Left lobe of liver (tissue), 2 donors: ENCODE measurements around the gene DNAH9. TPM values are rescaled to one million over a fixed set of nuclear protein-coding genes. Genes with fewer than 3 reads are reported as not detected.

Experiments used
- ATAC-seq: fragments of 200-7000 bp; cut with Tn5 transposase; one replicate; pipeline ENCODE4 v1.9.1; 2020; ENCODE audit warnings: mild to moderate bottlenecking, moderate library complexity
- DNase-seq: peaks from one replicate; pipeline ENCODE4 v3.0.0-alpha.2; 2020; ENCODE audit warnings: low spot score
- total RNA-seq: library from RNA; stranded (reverse); gene quantifications from one replicate; pipeline ENCODE4 v1.2.1, GENCODE V29; 2021
- donor health status: DM: no; HTN: no; CAD: no; lungs with moderate emphysema.
- donor health status: DM: no; HTN: yes; CAD: no.

Gene DNAH9
- total RNA-seq, 1 donor from 2014 or later: 0.20 TPM

- peak; percentile 97 for ATAC-seq
- DNase-seq: peak; percentile 70
These were observed 46.3 kb downstream of the DNAH9 start for GRCh38 chr17:11644265-11645212.

GRCh38 chr17:11645426-11645825 lies 47.2 kb downstream of the DNAH9 start:
- ATAC-seq: no peak
- DNase-seq: no peak

- peak; percentile 65 for ATAC-seq
- no peak for DNase-seq
These were observed 52.8 kb downstream of the DNAH9 start for GRCh38 chr17:11651089-11651488.

- no peak for ATAC-seq
- no peak for DNase-seq
These were observed 70.3 kb downstream of the DNAH9 start for GRCh38 chr17:11668618-11669017.

- ATAC-seq: no peak
- DNase-seq: no peak
These were observed 72.9 kb downstream of the DNAH9 start for GRCh38 chr17:11671126-11671525.

GRCh38 chr17:11682646-11683045 lies 84.4 kb downstream of the DNAH9 start:
- DNase-seq (no peak), ATAC-seq (no peak)

GRCh38 chr17:11690681-11691080 lies 92.4 kb downstream of the DNAH9 start:
- DNase-seq: no peak
- no peak for ATAC-seq

- DNase-seq: no peak
- ATAC-seq: no peak
These were observed 94.4 kb downstream of the DNAH9 start for GRCh38 chr17:11692688-11693087.

- DNase-seq: no peak
- no peak for ATAC-seq
These were observed 95.0 kb downstream of the DNAH9 start for GRCh38 chr17:11693284-11693683.

- no peak for ATAC-seq
- DNase-seq: no peak
These were observed 102.4 kb downstream of the DNAH9 start for GRCh38 chr17:11700668-11701067.

GRCh38 chr17:11701911-11702310 lies 103.6 kb downstream of the DNAH9 start:
- ATAC-seq: no peak
- DNase-seq: no peak

GRCh38 chr17:11704041-11704440 lies 105.8 kb downstream of the DNAH9 start:
- DNase-seq (no peak), ATAC-seq (no peak)

- ATAC-seq (peak; percentile 99), DNase-seq (peak; percentile 79)
These were observed 106.8 kb downstream of the DNAH9 start for GRCh38 chr17:11705111-11705510.

GRCh38 chr17:11707586-11707985 lies 109.3 kb downstream of the DNAH9 start:
- ATAC-seq (no peak), DNase-seq (no peak)

GRCh38 chr17:11712456-11712855 lies 114.2 kb downstream of the DNAH9 start:
- DNase-seq: no peak
- peak; percentile 21 for ATAC-seq

- no peak for DNase-seq
- ATAC-seq: no peak
These were observed 120.9 kb downstream of the DNAH9 start for GRCh38 chr17:11719203-11719602.

- ATAC-seq (no peak), DNase-seq (no peak)
These were observed 121.6 kb downstream of the DNAH9 start for GRCh38 chr17:11719856-11720255.

- ATAC-seq: no peak
- no peak for DNase-seq
These were observed 122.5 kb downstream of the DNAH9 start for GRCh38 chr17:11720816-11721215.

GRCh38 chr17:11730747-11731146 lies 132.5 kb downstream of the DNAH9 start:
- ATAC-seq (no peak), DNase-seq (no peak)

GRCh38 chr17:11736613-11737312 lies 138.5 kb downstream of the DNAH9 start:
- DNase-seq (no peak), ATAC-seq (no peak)

- DNase-seq: no peak
- ATAC-seq: no peak
These were observed 139.0 kb downstream of the DNAH9 start for GRCh38 chr17:11737313-11737679.

- no peak for DNase-seq
- no peak for ATAC-seq
These were observed 139.9 kb downstream of the DNAH9 start for GRCh38 chr17:11738151-11738550.
